Heart right ventricle (tissue), 16 donors: Measurements from ENCODE around the gene COPZ1. TPM values are rescaled to one million over a fixed set of nuclear protein-coding genes. Genes with fewer than 3 reads are reported as not detected.

Experiments
- ATAC-seq, 8 donors: fragments of 200-7000 bp; cut with Tn5 transposase; one replicate each; pipeline ENCODE4 v1.9.1; 2020; ENCODE audit warnings: mild to moderate bottlenecking in 8 of 8, moderate library complexity in 8 of 8, moderate number of reproducible peaks in 1 of 8
- DNase-seq, 2 donors: peaks; one replicate each; pipeline ENCODE4 v3.0.0-alpha.2; 2020
- H3K27ac ChIP-seq, 10 donors: fragments of 200-600 bp; sonication (generic) in 2 of 10; one replicate each; pipeline versions ENCODE4 v1.5.0 to v1.8.0; 2020 to 2022; ENCODE audit warnings: mild to moderate bottlenecking in 3 of 10
- H3K27me3 ChIP-seq, 7 donors: fragments of 200-600 bp; one replicate each; pipeline ENCODE4 v1.8.0; 2021 to 2022; ENCODE audit warnings: mild to moderate bottlenecking in 2 of 7
- H3K36me3 ChIP-seq, 9 donors: fragments of 200-600 bp; sonication (generic) in 1 of 9; one replicate each; pipeline versions ENCODE4 v1.5.0 to v1.8.0; 2020 to 2022; ENCODE audit warnings: mild to moderate bottlenecking in 2 of 9
- H3K4me1 ChIP-seq, 9 donors: fragments of 200-600 bp; sonication (generic) in 1 of 9; one replicate each; pipeline versions ENCODE4 v1.5.0 to v1.8.0; 2020 to 2022; ENCODE audit warnings: mild to moderate bottlenecking in 4 of 9
- H3K4me3 ChIP-seq, 10 donors: fragments of 200-600 bp; sonication (generic) in 2 of 10; one replicate each; pipeline versions ENCODE4 v1.5.0 to v1.8.0; 2020 to 2022; ENCODE audit warnings: mild to moderate bottlenecking in 7 of 10, moderate library complexity in 2 of 10
- H3K9me3 ChIP-seq, 11 donors: fragments of 200-600 bp in 10 of 11; sonication (generic) in 2 of 11; one replicate each; pipeline versions ENCODE4 v1.5.0 to v1.8.0; 2013 to 2022; ENCODE audit warnings: mild to moderate bottlenecking in 2 of 11, control low read depth in 1 of 11, moderate library complexity in 1 of 11
- WGBS, 2 donors: extraction: QIAGEN DNeasy Blood & Tissue Kit; methylation state at CpG; one replicate each; pipeline ENCODE4 v1.1.7; 2013; ENCODE audit warnings: inconsistent platforms in 1 of 2; 5-methylcytosine and 5-hydroxymethylcytosine counted together
- intact Hi-C, 10 donors: fragments of 100-400 bp; cut with DNase I; formaldehyde crosslinking; loops; one replicate each; pipeline versions ENCODE4 v1.11.1 to v1.14.2; 2022
- polyA plus RNA-seq, 2 donors: library from polyadenylated mRNA; stranded (reverse); fragments of 200-250 nt; gene quantifications; one replicate each; pipeline ENCODE4 v1.2.3, GENCODE V29; 2013
- total RNA-seq, 10 donors: library from RNA; stranded (reverse); fragmentation: NEBNext Ultra II Directional in 3 of 10; extraction: Animal tissue kit (Norgen Biotek cat#: 25700) in 3 of 10; gene quantifications; one replicate each; pipeline versions ENCODE4 v1.2.1 to v1.2.4, GENCODE V29; 2021 to 2023
- TF ChIP-seq, protein P1 (sequence below), 9 donors: fragments of 200-600 bp; sonication (generic) in 2 of 9; IDR thresholded peaks; one replicate each; pipeline versions ENCODE4 v1.5.0 to v1.8.0; 2021 to 2022; ENCODE audit warnings: antibody characterized with exemption in 9 of 9, mild to moderate bottlenecking in 5 of 9, moderate library complexity in 1 of 9
- donor health status: Arrhythmogenic right ventricular cardiomyopathy.
- donor health status: ischemic (EF 13 %, LVEDD 7.1; RV severe dilation, severe dysfunction).
- donor health status: healthy with polysubstance abuse.
- donor health status: DM: no; HTN: yes; CAD: no.
- donor health status: DM: no; HTN: no; CAD: no.
- donor health status: ischemic (EF 25% LVEDD 6.9; RV normal size, moderate dysfunction).
- donor health status: ischemic (EF 25% LVEDD 5.7; RV mildly dilated, moderate dysfunction).
- donor health status: healthy.
- donor health status: DM: yes; HTN: yes; CAD: no.
- donor health status: Ischemic cardiomyopathy.
- donor health status: ischemic (EF 35%, LVEDD 5.7; RV mildly dilated, moderate dysfunction).
- donor health status: nonischemic (EF 11% LVEDD 7.7; RV severe dilation, severe dysfunction).
- donor health status: DM: yes; HTN: yes; CAD: no.
- donor health status: PGD.
- donor health status: ischemic (EF 29% LVEDD 5.4; RV normal size, mild dysfunction).
- donor health status: nonischemic (EF 23%, LVEDD 6.1; RV moderate dilation, normal function).

COPZ1 gene
- total and polyA plus RNA-seq, 12 donors: 64.0 to 152 (median 131) TPM

DNA sequence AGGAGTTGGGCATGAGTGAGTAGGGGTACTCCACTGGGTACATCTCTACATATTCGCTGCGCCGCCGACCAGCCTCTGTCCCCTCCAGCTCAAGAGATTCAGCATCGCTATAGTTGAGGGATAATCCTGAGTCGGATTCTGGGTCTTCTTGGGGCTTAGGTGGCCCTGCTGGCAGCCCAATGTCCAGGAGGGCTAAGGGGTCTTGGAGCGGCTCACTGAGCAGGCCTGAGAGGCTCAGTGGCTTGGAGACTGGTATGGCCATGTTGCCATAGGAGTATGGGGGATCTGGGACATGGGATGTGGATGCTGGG lies 32.0 kb upstream of the COPZ1 start:
- Histone ChIP-seq H3K4me3 (no peak overlapping the region), H3K36me3 (peaks cover 0 to 29% (median 9%) of the 10 kb centered on the region in 9 donors), H3K27me3 (no peaks in the 10 kb centered on the region), H3K27ac (no peak overlapping the region), H3K4me1 (peaks cover 0 to 21% (median 0%) of the 10 kb centered on the region in 9 donors), H3K9me3 (no peaks in the 10 kb centered on the region)
- DNase-seq (no peak), ATAC-seq (no peak)
- WGBS, 2 donors: 97 to 99% methylated on average over 7 of the region's 7 CpGs
- TF ChIP-seq, protein P1, sequence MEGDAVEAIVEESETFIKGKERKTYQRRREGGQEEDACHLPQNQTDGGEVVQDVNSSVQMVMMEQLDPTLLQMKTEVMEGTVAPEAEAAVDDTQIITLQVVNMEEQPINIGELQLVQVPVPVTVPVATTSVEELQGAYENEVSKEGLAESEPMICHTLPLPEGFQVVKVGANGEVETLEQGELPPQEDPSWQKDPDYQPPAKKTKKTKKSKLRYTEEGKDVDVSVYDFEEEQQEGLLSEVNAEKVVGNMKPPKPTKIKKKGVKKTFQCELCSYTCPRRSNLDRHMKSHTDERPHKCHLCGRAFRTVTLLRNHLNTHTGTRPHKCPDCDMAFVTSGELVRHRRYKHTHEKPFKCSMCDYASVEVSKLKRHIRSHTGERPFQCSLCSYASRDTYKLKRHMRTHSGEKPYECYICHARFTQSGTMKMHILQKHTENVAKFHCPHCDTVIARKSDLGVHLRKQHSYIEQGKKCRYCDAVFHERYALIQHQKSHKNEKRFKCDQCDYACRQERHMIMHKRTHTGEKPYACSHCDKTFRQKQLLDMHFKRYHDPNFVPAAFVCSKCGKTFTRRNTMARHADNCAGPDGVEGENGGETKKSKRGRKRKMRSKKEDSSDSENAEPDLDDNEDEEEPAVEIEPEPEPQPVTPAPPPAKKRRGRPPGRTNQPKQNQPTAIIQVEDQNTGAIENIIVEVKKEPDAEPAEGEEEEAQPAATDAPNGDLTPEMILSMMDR (IDR thresholded peaks at IDR 0.05): no peak
- intact Hi-C loops: loop anchor here in 7 of 10 donors (5.0 to 10.0 kb wide), 4 partner anchors 34 to 72 kb away; partner anchors contain the start of genes GPR84 (in 7 of the 7) and COPZ1 (in 1 of the 7)

DNA sequence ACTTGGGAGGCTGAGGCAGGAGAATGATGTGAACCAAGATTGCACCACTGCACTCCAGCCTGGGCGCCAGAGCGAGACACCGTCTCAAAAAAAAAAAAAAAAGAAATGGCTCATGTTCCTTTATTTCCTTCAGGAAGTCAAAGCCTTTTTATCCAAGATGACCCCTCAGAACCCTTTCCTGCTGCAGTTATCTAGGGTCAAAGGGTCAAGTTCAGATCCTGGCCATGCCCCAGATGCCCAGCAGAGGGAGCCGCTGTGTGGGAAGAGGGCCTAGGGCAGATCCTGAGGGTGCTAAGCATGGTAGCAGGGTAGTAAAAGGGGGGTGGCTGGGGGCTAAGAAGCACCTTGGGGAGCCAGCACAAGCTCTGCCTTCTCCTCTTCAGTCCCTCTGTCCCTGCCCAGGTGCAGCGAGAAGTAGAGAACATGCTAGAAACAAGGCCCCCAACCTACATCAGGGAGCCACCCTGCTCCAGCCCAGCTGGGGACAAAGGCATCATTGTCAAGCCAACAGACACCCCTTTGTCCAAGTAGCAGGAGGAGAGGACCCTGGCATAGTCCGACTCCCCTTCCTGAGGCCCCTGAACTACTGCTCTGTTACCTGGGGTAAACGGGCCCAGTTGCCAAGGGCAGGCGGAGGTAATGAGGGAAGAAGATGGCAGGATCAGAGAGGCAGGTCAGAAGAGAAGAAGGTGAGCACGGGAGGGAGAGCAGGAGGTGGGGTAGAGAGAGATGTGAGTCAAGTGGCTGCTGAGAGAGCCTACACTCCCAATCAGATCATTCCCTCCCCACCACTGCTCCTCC lies 30.6 kb upstream of the COPZ1 start:
- TF ChIP-seq, protein P1 (IDR thresholded peaks at IDR 0.05): peak in 8 of 9 donors; percentile 10 to 75 (median 63)
- Histone ChIP-seq H3K9me3 (no peaks in the 10 kb centered on the region), H3K27ac (peak overlapping the region in 1 of 10 donors; percentile 38), H3K4me1 (peaks cover 0 to 8% (median 0%) of the 10 kb centered on the region in 9 donors), H3K36me3 (peaks cover 0 to 14% (median 0%) of the 10 kb centered on the region in 9 donors), H3K4me3 (peak overlapping the region in 1 of 10 donors; percentile 20), H3K27me3 (peaks cover 4 to 13% (median 9%) of the 10 kb centered on the region in 7 donors)
- WGBS, 2 donors: 66 to 72% methylated on average over 9 of the region's 9 CpGs
- ATAC-seq (peak in 7 of 8 donors; percentile 32 to 70 (median 59)), DNase-seq (peak in 1 of 2 donors; percentile 58)
- intact Hi-C loops: loop anchor here in 8 of 10 donors (2.0 to 10.0 kb wide), 5 partner anchors 33 to 72 kb away; partner anchors contain the start of genes GPR84 (in 7 of the 8) and COPZ1 (in 1 of the 8)

DNA sequence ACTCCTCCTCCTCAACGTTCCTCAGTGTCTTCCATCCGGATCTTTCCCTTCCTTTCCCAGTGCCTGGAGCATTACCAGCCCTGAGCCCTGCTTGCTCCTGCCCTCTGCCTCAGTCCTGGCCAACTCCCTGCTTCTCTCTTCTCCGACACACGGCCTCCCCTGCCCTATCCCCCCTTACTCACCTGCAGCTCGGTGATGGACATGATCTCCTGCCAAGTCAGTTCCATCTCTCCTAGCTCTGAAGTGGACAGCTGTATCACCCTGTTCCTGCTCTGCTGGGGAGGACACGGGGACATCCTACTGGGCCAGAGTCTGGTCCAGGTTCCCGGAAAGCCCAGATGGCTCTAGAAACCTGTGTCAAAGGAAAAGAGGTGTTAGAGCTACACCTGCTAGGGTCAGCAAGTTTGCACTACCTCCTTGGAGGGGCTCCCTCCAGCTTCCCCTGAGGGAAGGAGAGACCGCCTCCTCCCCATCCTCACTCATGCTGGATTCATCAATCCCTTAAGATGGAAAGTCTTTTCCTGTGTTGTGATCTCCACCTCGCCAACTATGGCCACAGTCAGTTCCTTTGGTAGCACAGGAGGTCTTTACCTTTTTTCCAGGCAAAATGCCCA lies 29.9 kb upstream of the COPZ1 start:
- peak in 1 of 8 donors; percentile 6 for ATAC-seq
- WGBS, 2 donors: 79 to 82% methylated on average over 9 of the region's 9 CpGs
- intact Hi-C loops: loop anchor here in 8 of 10 donors (2.0 to 10.0 kb wide), 5 partner anchors 32 to 73 kb away; partner anchors contain the start of genes GPR84 (in 7 of the 8) and COPZ1 (in 1 of the 8)
- Histone ChIP-seq H3K4me1 (peaks cover 0 to 12% (median 0%) of the 10 kb centered on the region in 9 donors), H3K9me3 (no peaks in the 10 kb centered on the region), H3K27me3 (peaks cover 7 to 20% (median 12%) of the 10 kb centered on the region in 7 donors), H3K27ac (peak overlapping the region in 1 of 10 donors; percentile 38), H3K36me3 (peaks cover 0 to 9% (median 0%) of the 10 kb centered on the region in 9 donors), H3K4me3 (peak overlapping the region in 1 of 10 donors; percentile 20)
- TF ChIP-seq, protein P1 (IDR thresholded peaks at IDR 0.05): no peak
- no peak for DNase-seq
